Common myeloid progenitor, CD34-positive (primary cell): Measurements from ENCODE around the gene TRPC5OS.

Experiments
- CTCF ChIA-PET: fragments of 350-600 bp; sonication (Branson Sonifier 250); formaldehyde crosslinking; loops from one replicate; lab custom pipeline; 2021; ENCODE audit warnings: antibody characterized with exemption; lab: Charles Lee
- POLR2A ChIA-PET: fragments of 350-600 bp; sonication (Branson Sonifier 250); formaldehyde crosslinking; loops from one replicate; lab custom pipeline; 2021; ENCODE audit warnings: antibody characterized with exemption; lab: Charles Lee
- DNase-seq, 3 donors: peaks; one replicate each; pipeline versions ENCODE4 v3.0.0 to v3.0.0-alpha.2; 2013
- H3K27ac ChIP-seq, 2 experiments: 1 replicate in 1 of 2; 2 replicates in 1 of 2; pipeline ENCODE4 v1.7.0; 2013; ENCODE audit warnings: inconsistent platforms in 2 of 2, low read length in 2 of 2, mild to moderate bottlenecking in 2 of 2, low read depth in 1 of 2, moderate library complexity in 1 of 2; ENCODE audit not compliant: severe bottlenecking in 2 of 2, insufficient read depth in 1 of 2, poor library complexity in 1 of 2
- H3K27me3 ChIP-seq, 5 experiments: replicated peaks in 2 of 5; 1 replicate in 3 of 5; 2 replicates in 2 of 5; pipeline versions ENCODE4 v1.6.1 to v1.7.0; 2013; ENCODE audit warnings: low read length in 4 of 5, mild to moderate bottlenecking in 2 of 5, moderate library complexity in 2 of 5, inconsistent platforms in 1 of 5; ENCODE audit not compliant: insufficient read depth in 5 of 5, control insufficient read depth in 4 of 5
- H3K36me3 ChIP-seq, 4 experiments: 1 replicate in 2 of 4; 2 replicates in 2 of 4; pipeline versions ENCODE4 v1.6.1 to v1.7.0; 2013; ENCODE audit warnings: low read length in 3 of 4, control low read depth in 1 of 4, mild to moderate bottlenecking in 1 of 4; ENCODE audit not compliant: control insufficient read depth in 4 of 4, insufficient read depth in 4 of 4
- H3K4me1 ChIP-seq, 4 experiments: 1 replicate in 3 of 4; 2 replicates in 1 of 4; pipeline versions ENCODE4 v1.6.1 to v1.7.1; 2013; ENCODE audit warnings: low read length in 3 of 4, mild to moderate bottlenecking in 3 of 4, control low read depth in 1 of 4, inconsistent platforms in 1 of 4, moderate library complexity in 1 of 4; ENCODE audit not compliant: control insufficient read depth in 4 of 4, insufficient read depth in 4 of 4; ENCODE audit errors: control extremely low read depth in 1 of 4
- H3K4me3 ChIP-seq, 7 experiments: 1 replicate in 4 of 7; 2 replicates in 3 of 7; pipeline versions ENCODE4 v1.5.1 to v1.7.0; 2013; ENCODE audit warnings: mild to moderate bottlenecking in 7 of 7, low read length in 6 of 7, moderate library complexity in 6 of 7, inconsistent platforms in 2 of 7, low read depth in 2 of 7, control low read depth in 1 of 7; ENCODE audit not compliant: insufficient read depth in 4 of 7, control insufficient read depth in 1 of 7; ENCODE audit errors: extremely low read depth in 1 of 7
- H3K9me3 ChIP-seq, 5 experiments: 1 replicate in 4 of 5; 2 replicates in 1 of 5; pipeline versions ENCODE4 v1.6.1 to v1.7.1; 2013; ENCODE audit warnings: low read length in 4 of 5, mild to moderate bottlenecking in 2 of 5, inconsistent platforms in 1 of 5, low read depth in 1 of 5, moderate library complexity in 1 of 5; ENCODE audit not compliant: control insufficient read depth in 4 of 5, insufficient read depth in 2 of 5; ENCODE audit errors: control extremely low read depth in 1 of 5
- WGBS: methylation state at CpG from one replicate; pipeline ENCODE4 v1.1.5; 2013; ENCODE audit not compliant: insufficient coverage; 5-methylcytosine and 5-hydroxymethylcytosine counted together

TRPC5OS gene

GRCh38 chrX:111869639-111870034 lies 6.3 kb upstream of the TRPC5OS start:
- POLR2A ChIA-PET: no interaction called here
- WGBS: 0% methylated on average over 1 of the region's 1 CpG
- Histone ChIP-seq H3K9me3 (no peaks in the 10 kb centered on the region), H3K27me3 (peaks cover 0 to 5% (median 0%) of the 10 kb centered on the region in 5 experiments), H3K36me3 (no peaks in the 10 kb centered on the region), H3K4me3 (no peak overlapping the region), H3K27ac (no peak overlapping the region), H3K4me1 (peaks cover 0 to 8% (median 6%) of the 10 kb centered on the region in 4 experiments)
- peak; percentile 22 to 61 (median 52) for DNase-seq
- CTCF ChIA-PET: interaction anchor here (0.8 to 1.3 kb wide), 5 partner anchors 10 to 860 kb away, joined by 3 to 4 read pairs (median 3); no protein-coding TSS in a partner anchor

- DNase-seq: no peak
- no peaks in the 10 kb centered on the region for H3K9me3 ChIP-seq
- no peaks in the 10 kb centered on the region for H3K36me3 ChIP-seq
- peaks cover 0 to 7% (median 3%) of the 10 kb centered on the region in 4 experiments for H3K4me1 ChIP-seq
- no peak overlapping the region for H3K27ac ChIP-seq
- CTCF ChIA-PET: no interaction called here
- H3K27me3 ChIP-seq: peaks cover 0 to 7% (median 0%) of the 10 kb centered on the region in 5 experiments
- POLR2A ChIA-PET: no interaction called here
- no peak overlapping the region for H3K4me3 ChIP-seq
- 75% methylated on average over 2 of the region's 3 CpGs for WGBS
These were observed 1.7 kb upstream of the TRPC5OS start for GRCh38 chrX:111874241-111874640.

- Histone ChIP-seq H3K36me3 (no peaks in the 10 kb centered on the region), H3K4me1 (peaks cover 0 to 2% (median 0%) of the 10 kb centered on the region in 4 experiments), H3K4me3 (no peak overlapping the region), H3K27me3 (peaks cover 0 to 7% (median 0%) of the 10 kb centered on the region in 5 experiments), H3K9me3 (no peaks in the 10 kb centered on the region), H3K27ac (no peak overlapping the region)
- DNase-seq: no peak
- no CpG with 5 or more reads among the region's 3 CpGs for WGBS
- ChIA-PET POLR2A (no interaction called here), CTCF (no interaction called here)
These were observed 665 bp downstream of the TRPC5OS start for GRCh38 chrX:111876646-111877045.

- Histone ChIP-seq H3K36me3 (no peaks in the 10 kb centered on the region), H3K9me3 (no peaks in the 10 kb centered on the region), H3K27me3 (peaks cover 0 to 7% (median 0%) of the 10 kb centered on the region in 5 experiments), H3K4me1 (peaks cover 0 to 4% (median 2%) of the 10 kb centered on the region in 4 experiments), H3K27ac (no peak overlapping the region), H3K4me3 (no peak overlapping the region)
- DNase-seq: no peak
- ChIA-PET CTCF (no interaction called here), POLR2A (no interaction called here)
- WGBS: 75% methylated on average over 3 of the region's 3 CpGs
These were observed 1.7 kb downstream of the TRPC5OS start for GRCh38 chrX:111877681-111878080.

GRCh38 chrX:111880735-111881134 lies 4.8 kb downstream of the TRPC5OS start:
- H3K9me3 ChIP-seq: no peaks in the 10 kb centered on the region
- ChIA-PET CTCF (interaction anchor here (1.2 kb wide), 1 partner anchor 11 kb away, joined by 4 read pairs; no protein-coding TSS in a partner anchor), POLR2A (no interaction called here)
- H3K36me3 ChIP-seq: no peaks in the 10 kb centered on the region
- no peak for DNase-seq
- peaks cover 0 to under 1% (median 0%) of the 10 kb centered on the region in 5 experiments for H3K27me3 ChIP-seq
- no peak overlapping the region for H3K27ac ChIP-seq
- H3K4me3 ChIP-seq: no peak overlapping the region
- 100% methylated on average over 1 of the region's 1 CpG for WGBS
- peaks cover 0 to 4% (median 2%) of the 10 kb centered on the region in 4 experiments for H3K4me1 ChIP-seq

- 100% methylated on average over 1 of the region's 3 CpGs for WGBS
- CTCF ChIA-PET: no interaction called here
- Histone ChIP-seq H3K4me1 (peaks cover 0 to 4% (median 2%) of the 10 kb centered on the region in 4 experiments), H3K9me3 (peaks cover 0 to 1% (median 0%) of the 10 kb centered on the region in 5 experiments), H3K4me3 (no peak overlapping the region), H3K27ac (no peak overlapping the region), H3K36me3 (no peaks in the 10 kb centered on the region), H3K27me3 (no peaks in the 10 kb centered on the region)
- peak in 2 of 3 donors; percentile 34 to 40 for DNase-seq
- POLR2A ChIA-PET: no interaction called here
These were observed 5.7 kb downstream of the TRPC5OS start for GRCh38 chrX:111881715-111882114.

GRCh38 chrX:111886678-111887077 lies 10.7 kb downstream of the TRPC5OS start:
- Histone ChIP-seq H3K36me3 (no peaks in the 10 kb centered on the region), H3K27me3 (peaks cover 0 to 2% (median 0%) of the 10 kb centered on the region in 5 experiments), H3K27ac (no peak overlapping the region), H3K9me3 (peaks cover 0 to 1% (median 0%) of the 10 kb centered on the region in 5 experiments), H3K4me1 (peaks cover 0 to 3% (median under 1%) of the 10 kb centered on the region in 4 experiments), H3K4me3 (no peak overlapping the region)
- DNase-seq: no peak
- no CpG with 5 or more reads among the region's 2 CpGs for WGBS
- POLR2A ChIA-PET: no interaction called here
- CTCF ChIA-PET: no interaction called here
